ENCODE measurements around the gene NOTCH1. TPM values are rescaled to one million over a fixed set of nuclear protein-coding genes. Genes with fewer than 3 reads are reported as not detected.
A peak's percentile ranks its signal among the peaks of the same experiment; 100 is the strongest.

Gene NOTCH1
- total and polyA plus RNA-seq, 2 of the 13 experiments (the other 11 are each of a cell fraction or from before 2014, with no cell fraction given), result 0.09 to 0.35 TPM

GRCh38 chr9:136520053-136520540 lies 25.8 kb downstream of the NOTCH1 start (continued):
- TF ChIP-seq, protein P1, sequence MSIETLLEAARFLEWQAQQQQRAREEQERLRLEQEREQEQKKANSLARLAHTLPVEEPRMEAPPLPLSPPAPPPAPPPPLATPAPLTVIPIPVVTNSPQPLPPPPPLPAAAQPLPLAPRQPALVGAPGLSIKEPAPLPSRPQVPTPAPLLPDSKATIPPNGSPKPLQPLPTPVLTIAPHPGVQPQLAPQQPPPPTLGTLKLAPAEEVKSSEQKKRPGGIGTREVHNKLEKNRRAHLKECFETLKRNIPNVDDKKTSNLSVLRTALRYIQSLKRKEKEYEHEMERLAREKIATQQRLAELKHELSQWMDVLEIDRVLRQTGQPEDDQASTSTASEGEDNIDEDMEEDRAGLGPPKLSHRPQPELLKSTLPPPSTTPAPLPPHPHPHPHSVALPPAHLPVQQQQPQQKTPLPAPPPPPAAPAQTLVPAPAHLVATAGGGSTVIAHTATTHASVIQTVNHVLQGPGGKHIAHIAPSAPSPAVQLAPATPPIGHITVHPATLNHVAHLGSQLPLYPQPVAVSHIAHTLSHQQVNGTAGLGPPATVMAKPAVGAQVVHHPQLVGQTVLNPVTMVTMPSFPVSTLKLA (IDR thresholded peaks at IDR 0.05), result no peak
- TF ChIP-seq CEBPB (IDR thresholded peaks at IDR 0.05; ENCODE audit: borderline replicate concordance, low read depth, low read length), result no peak
- TF ChIP-seq ZSCAN25 (CRISPR knock-in tag; IDR thresholded peaks at IDR 0.05), result peak; percentile 15; the same call in 1 of the 2 replicates
- peak in 1 of 2 experiments; percentile 26; a peak in 1 of 4 replicates for TF ChIP-seq EP300 (IDR thresholded peaks at IDR 0.05; ENCODE audit: low read depth in 2 of 2, low read length in 2 of 2)
- no peak for TF ChIP-seq EP300 (CRISPR knock-in tag; IDR thresholded peaks at IDR 0.05; ENCODE audit: borderline replicate concordance)
- peak; percentile 73 for TF ChIP-seq SP5 (CRISPR knock-in tag; IDR thresholded peaks at IDR 0.05; ENCODE audit: borderline replicate concordance, low read depth)
- TF ChIP-seq ZNF34 (CRISPR knock-in tag; IDR thresholded peaks at IDR 0.05; ENCODE audit: borderline replicate concordance), result no peak
- no peak for TF ChIP-seq CHD4 (IDR thresholded peaks at IDR 0.05; ENCODE audit: borderline replicate concordance, low read length)
- TF ChIP-seq SKIL (CRISPR knock-in tag; IDR thresholded peaks at IDR 0.05; ENCODE audit: borderline replicate concordance), result peak; percentile 62; the same call in 1 of the 2 replicates
- TF ChIP-seq HNRNPLL (IDR thresholded peaks at IDR 0.05; ENCODE audit: low read depth, low read length, poor library complexity, severe bottlenecking), result no peak
- no peak for TF ChIP-seq ZNF318 (CRISPR knock-in tag; IDR thresholded peaks at IDR 0.05)
- peak; percentile 49; the same call in 1 of the 2 replicates for TF ChIP-seq SALL1 (CRISPR knock-in tag; IDR thresholded peaks at IDR 0.05)
